Nephron (organoid): ENCODE data around the gene XPO6.

ENCODE experiments used
- H3K27ac Mint-ChIP-seq, 3 experiments: 2 replicates each; pipeline ENCODE4 v1.8.0; 2020; ENCODE audit warnings: mixed read lengths in 3 of 3, mild to moderate bottlenecking in 2 of 3, moderate library complexity in 1 of 3
- H3K27me3 Mint-ChIP-seq: 2 replicates; pipeline ENCODE4 v1.8.0; 2021; ENCODE audit warnings: low read depth, mild to moderate bottlenecking, moderate library complexity, mixed read lengths
- H3K36me3 Mint-ChIP-seq: 2 replicates; pipeline ENCODE4 v1.8.0; 2020; ENCODE audit warnings: low read depth, mixed read lengths
- H3K4me1 Mint-ChIP-seq: 2 replicates; pipeline ENCODE4 v1.8.0; 2020; ENCODE audit warnings: mixed read lengths
- H3K4me3 Mint-ChIP-seq, 3 experiments: 2 replicates each; pipeline ENCODE4 v1.8.0; 2020; ENCODE audit warnings: mild to moderate bottlenecking in 3 of 3, mixed read lengths in 3 of 3, moderate library complexity in 2 of 3
- H3K9me3 Mint-ChIP-seq: 2 replicates; pipeline ENCODE4 v1.8.0; 2020; ENCODE audit warnings: mixed read lengths
- CTCF ChIP-seq, 3 experiments: fragments of 200-600 bp; sonication (generic); IDR thresholded peaks; one replicate each; pipeline ENCODE4 v1.5.0; 2021; ENCODE audit warnings: antibody characterized with exemption in 3 of 3; ENCODE audit not compliant: unreplicated experiment in 3 of 3

XPO6 gene

GRCh38 chr16:28207399-28207798 is 4.4 kb downstream of the XPO6 start:
- no peaks in the 10 kb centered on the region for H3K27me3 Mint-ChIP-seq
- no peak overlapping the region for H3K4me3 Mint-ChIP-seq
- peaks cover 25% of the 10 kb centered on the region for H3K4me1 Mint-ChIP-seq
- H3K36me3 Mint-ChIP-seq = peaks cover 24% of the 10 kb centered on the region
- H3K9me3 Mint-ChIP-seq = no peaks in the 10 kb centered on the region
- TF ChIP-seq CTCF (IDR thresholded peaks at IDR 0.05; ENCODE audit: unreplicated experiment in 3 of 3) = no peak
- peak overlapping the region in 1 of 3 experiments; percentile 5 for H3K27ac Mint-ChIP-seq

GRCh38 chr16:28205974-28206373 is 5.8 kb downstream of the XPO6 start:
- Mint-ChIP-seq H3K36me3 (peaks cover 35% of the 10 kb centered on the region), H3K27me3 (no peaks in the 10 kb centered on the region), H3K4me3 (no peak overlapping the region), H3K4me1 (peaks cover 20% of the 10 kb centered on the region), H3K27ac (no peak overlapping the region), H3K9me3 (no peaks in the 10 kb centered on the region)
- no peak for TF ChIP-seq CTCF (IDR thresholded peaks at IDR 0.05; ENCODE audit: unreplicated experiment in 3 of 3)

- H3K9me3 Mint-ChIP-seq = no peaks in the 10 kb centered on the region
- no peak overlapping the region for H3K4me3 Mint-ChIP-seq
- peaks cover 41% of the 10 kb centered on the region for H3K36me3 Mint-ChIP-seq
Observed at GRCh38 chr16:28205117-28205899, 6.5 kb downstream of the XPO6 start.

GRCh38 chr16:28204622-28205021 is 7.1 kb downstream of the XPO6 start:
- H3K36me3 Mint-ChIP-seq = peaks cover 46% of the 10 kb centered on the region
- no peaks in the 10 kb centered on the region for H3K9me3 Mint-ChIP-seq
- no peaks in the 10 kb centered on the region for H3K27me3 Mint-ChIP-seq
- H3K27ac Mint-ChIP-seq = no peak overlapping the region
- H3K4me1 Mint-ChIP-seq = peaks cover 10% of the 10 kb centered on the region
- TF ChIP-seq CTCF (IDR thresholded peaks at IDR 0.05; ENCODE audit: unreplicated experiment in 3 of 3) = no peak
- no peak overlapping the region for H3K4me3 Mint-ChIP-seq

More at GRCh38 chr16:28205117-28205899, 6.5 kb downstream of the XPO6 start:
- Mint-ChIP-seq H3K27ac (no peak overlapping the region), H3K27me3 (no peaks in the 10 kb centered on the region), H3K4me1 (peaks cover 13% of the 10 kb centered on the region)
- TF ChIP-seq CTCF (IDR thresholded peaks at IDR 0.05; ENCODE audit: unreplicated experiment in 3 of 3) = no peak

- no peaks in the 10 kb centered on the region for H3K9me3 Mint-ChIP-seq
- H3K27me3 Mint-ChIP-seq = no peaks in the 10 kb centered on the region
- H3K36me3 Mint-ChIP-seq = peaks cover 46% of the 10 kb centered on the region
- no peak overlapping the region for H3K4me3 Mint-ChIP-seq
- H3K4me1 Mint-ChIP-seq = peaks cover 10% of the 10 kb centered on the region
- TF ChIP-seq CTCF (IDR thresholded peaks at IDR 0.05; ENCODE audit: unreplicated experiment in 3 of 3) = no peak
- H3K27ac Mint-ChIP-seq = no peak overlapping the region
Observed at GRCh38 chr16:28204204-28204603, 7.6 kb downstream of the XPO6 start.
